Stimulated activated CD8-positive, alpha-beta memory T cell treated with anti-CD3 and anti-CD28 coated beads, Interleukin-15, amount 100 ng/mL, for 1 hour (primary cell): ENCODE data around the gene TAAR6.
"Not testable (repeated sequence)": the region's sequence is repeated elsewhere in the genome, so short reads cannot be mapped to it uniquely, and the experiment has no call there.

Source experiments
- DNase-seq: peaks from one replicate; pipeline ENCODE4 v3.0.0-alpha.2; 2020; ENCODE audit warnings: low read depth

TAAR6 gene

DNA sequence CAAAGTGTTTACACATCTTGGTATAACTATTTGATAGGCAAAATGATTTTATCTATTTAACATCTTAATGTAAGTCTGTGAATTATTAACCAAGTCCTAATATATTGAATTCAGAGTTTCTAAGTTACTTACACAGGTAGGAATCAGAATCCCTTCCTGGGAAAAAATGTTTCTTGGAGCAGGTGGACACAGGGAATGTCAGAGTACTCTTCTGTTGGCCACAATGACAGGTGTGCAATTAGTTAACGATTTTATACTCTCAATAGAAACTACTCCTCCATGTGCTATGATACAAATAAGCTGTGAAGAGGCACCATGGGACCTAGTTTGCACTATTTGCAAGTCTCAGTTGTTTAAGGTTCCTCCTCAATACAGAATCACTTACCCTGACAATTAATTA, 20.2 kb downstream of the TAAR6 start:
- DNase-seq: no peak

DNA sequence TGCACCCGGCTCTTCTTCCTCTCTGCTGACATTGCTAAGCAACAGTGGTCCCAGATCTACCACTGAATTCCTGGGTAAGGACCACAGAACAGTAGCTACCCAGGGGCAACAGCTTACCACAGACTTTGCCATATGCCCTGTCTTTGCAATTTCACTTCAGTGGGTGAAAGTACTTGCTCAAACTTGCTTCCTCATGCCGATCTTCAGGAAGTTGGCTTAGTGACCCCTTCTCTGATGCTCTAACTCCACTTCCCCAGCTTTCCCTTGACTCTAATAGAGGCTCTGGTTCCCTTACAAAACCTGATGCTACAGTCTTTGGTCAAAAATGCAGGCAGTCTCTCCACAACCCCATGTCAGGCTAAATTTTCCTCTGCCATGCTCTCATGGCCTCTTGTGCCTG, 22.7 kb downstream of the TAAR6 start:
- no peak for DNase-seq

DNA sequence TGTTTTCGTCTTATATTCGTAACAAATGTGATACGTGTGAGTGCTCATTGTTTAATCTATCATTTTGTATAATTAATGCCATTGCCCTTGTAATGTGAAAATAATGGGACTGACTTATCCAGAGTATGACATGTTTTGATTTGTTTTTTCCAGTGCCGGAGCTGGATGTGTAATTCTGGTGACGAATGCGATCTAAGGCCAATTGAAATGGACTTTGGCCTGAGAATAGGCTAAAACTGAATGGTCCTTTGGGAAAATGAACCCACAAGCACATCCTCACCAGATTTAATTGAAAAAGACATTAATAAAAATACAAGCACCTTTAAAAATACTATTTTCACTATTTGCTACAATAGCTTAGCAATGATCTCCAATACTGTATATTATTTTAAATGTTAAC, 26.1 kb downstream of the TAAR6 start:
- DNase-seq: no peak

- DNase-seq: no peak
Observed at GRCh38 chr6:132598473-132598872, 28.4 kb downstream of the TAAR6 start.

- not testable (repeated sequence) for DNase-seq
Observed at GRCh38 chr6:132600900-132601299, 30.8 kb downstream of the TAAR6 start.

DNA sequence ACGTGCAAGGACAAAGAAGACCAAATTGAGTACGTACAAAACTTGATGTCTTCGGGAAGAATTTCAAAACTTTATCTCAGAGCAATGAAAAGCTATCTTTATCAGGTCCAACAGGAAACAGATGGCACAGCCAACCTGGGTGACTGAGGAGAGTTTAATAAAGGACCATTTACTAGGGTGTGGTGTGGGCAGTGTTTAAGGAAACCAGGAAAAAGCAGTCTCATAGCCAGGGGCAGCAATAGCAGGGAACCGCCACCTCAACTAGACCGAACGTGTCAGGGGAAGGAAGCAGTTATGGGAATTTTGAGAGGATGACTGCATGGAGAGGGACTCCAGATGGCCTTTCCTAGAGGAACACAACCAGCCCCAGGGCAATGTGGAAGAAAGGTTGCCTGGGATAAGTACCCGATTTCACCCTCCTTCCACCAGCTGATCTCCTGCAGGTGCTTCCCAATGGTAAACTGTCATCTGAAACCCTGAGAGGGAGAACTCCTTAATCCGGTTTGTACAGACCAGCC, 34.6 kb downstream of the TAAR6 start:
- no peak for DNase-seq

DNA sequence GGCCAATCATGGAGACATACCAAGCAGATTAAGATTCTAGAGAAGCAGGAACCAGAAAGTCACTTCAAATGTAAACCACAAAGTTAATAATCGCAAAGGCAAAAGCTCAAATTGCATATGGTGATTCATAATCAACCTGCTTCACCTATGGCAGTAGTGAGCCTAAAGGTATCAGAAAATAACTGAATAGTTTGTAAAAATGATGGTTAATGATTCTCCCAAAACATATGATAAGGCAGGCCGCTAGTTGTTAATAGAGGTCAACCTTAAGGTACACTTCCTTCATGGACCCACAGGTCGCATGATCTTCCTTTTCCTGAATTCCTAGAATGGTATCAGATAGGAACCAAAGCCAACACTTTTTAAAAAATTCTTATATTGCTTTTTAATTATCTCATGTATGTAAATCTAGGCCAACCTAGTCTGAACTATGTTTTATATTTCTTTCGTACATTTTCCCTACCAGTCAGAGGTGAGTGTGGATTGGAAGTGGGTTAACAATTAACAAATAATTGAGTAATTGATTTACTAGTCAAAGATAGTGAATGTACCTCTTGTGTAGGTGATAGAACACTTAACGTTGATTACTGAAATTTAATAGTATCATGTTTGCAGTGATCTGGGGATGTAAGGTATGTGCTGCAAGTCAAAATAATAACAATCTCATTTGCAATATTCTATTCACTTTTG, 37.6 kb downstream of the TAAR6 start:
- DNase-seq: no peak

DNA sequence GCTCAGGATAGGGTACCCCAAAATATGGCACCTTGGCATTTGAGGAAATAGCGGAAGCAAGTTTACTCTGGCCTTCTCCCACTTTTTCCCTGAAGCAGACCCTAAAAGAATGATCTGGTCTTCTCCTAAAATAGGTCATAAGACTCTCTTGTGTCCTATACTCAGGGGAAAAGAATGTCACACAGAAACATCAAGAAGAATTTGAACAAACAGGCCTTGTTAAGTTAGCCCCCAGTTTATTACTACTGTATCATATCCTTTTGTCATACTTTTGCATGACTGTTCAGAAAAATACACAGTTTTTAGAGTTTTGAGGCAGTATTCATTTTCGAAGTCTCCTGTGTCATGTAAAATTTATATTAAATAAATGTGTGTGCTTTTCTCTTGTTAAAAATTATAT, 41.5 kb downstream of the TAAR6 start:
- DNase-seq: no peak

- no peak for DNase-seq
Observed at GRCh38 chr6:132612449-132613108, 42.5 kb downstream of the TAAR6 start.

- DNase-seq: no peak
Observed at GRCh38 chr6:132614554-132614953, 44.4 kb downstream of the TAAR6 start.

DNA sequence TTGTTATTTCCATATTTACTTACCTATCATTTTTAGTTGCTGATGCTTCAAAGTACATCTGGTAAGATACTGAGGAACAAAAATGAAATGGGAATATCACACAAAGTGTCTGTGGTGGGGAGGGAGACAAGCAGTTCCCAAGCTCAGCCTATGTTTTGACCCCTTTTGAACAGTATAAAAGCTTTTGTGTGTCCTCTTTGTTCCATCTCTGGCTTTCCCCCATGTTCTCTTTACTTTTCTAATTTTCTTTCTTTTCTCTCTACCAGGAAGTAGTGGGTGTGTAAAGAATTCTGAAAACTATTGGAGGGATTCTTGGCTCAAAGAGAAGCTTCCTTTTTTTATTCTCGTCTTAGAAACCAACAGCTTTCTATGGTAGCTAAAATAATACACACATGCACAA, 46.6 kb downstream of the TAAR6 start:
- no peak for DNase-seq
